GM20431 (cell line): Measurements from ENCODE around the gene ATG16L1.

Source experiments
- in situ Hi-C: fragments of 300-500 bp; cut with MseI, MboI; formaldehyde crosslinking; loops from one replicate; pipeline ENCODE4 v1.15.0; 2020; ENCODE audit warnings: low sequenced_read_pairs; ENCODE audit not compliant: unreplicated experiment

The ATG16L1 gene

GRCh38 chr2:233226511-233227031, 24.9 kb upstream of the ATG16L1 start:
- in situ Hi-C loops, result no loop called here

- in situ Hi-C loops, result no loop called here
Observed at GRCh38 chr2:233227346-233227978, 24.0 kb upstream of the ATG16L1 start.

GRCh38 chr2:233228376-233228775, 23.1 kb upstream of the ATG16L1 start:
- in situ Hi-C loops, result no loop called here

- in situ Hi-C loops, result no loop called here
Observed at GRCh38 chr2:233233618-233234230, 17.7 kb upstream of the ATG16L1 start.

GRCh38 chr2:233234264-233234663, 17.2 kb upstream of the ATG16L1 start:
- in situ Hi-C loops, result no loop called here

GRCh38 chr2:233234996-233235395, 16.5 kb upstream of the ATG16L1 start:
- in situ Hi-C loops, result no loop called here

GRCh38 chr2:233235977-233236376, 15.5 kb upstream of the ATG16L1 start:
- in situ Hi-C loops, result no loop called here

- in situ Hi-C loops, result no loop called here
Observed at GRCh38 chr2:233236820-233237589, 14.5 kb upstream of the ATG16L1 start.

GRCh38 chr2:233240897-233241296, 10.6 kb upstream of the ATG16L1 start:
- in situ Hi-C loops, result no loop called here

- in situ Hi-C loops, result no loop called here
Observed at GRCh38 chr2:233241803-233242202, 9.7 kb upstream of the ATG16L1 start.

- in situ Hi-C loops, result no loop called here
Observed at GRCh38 chr2:233242231-233242927, 9.1 kb upstream of the ATG16L1 start.

- in situ Hi-C loops, result no loop called here
Observed at GRCh38 chr2:233243348-233243747, 8.1 kb upstream of the ATG16L1 start.

GRCh38 chr2:233244818-233245217, 6.7 kb upstream of the ATG16L1 start:
- in situ Hi-C loops, result no loop called here

- in situ Hi-C loops, result no loop called here
Observed at GRCh38 chr2:233245406-233245805, 6.1 kb upstream of the ATG16L1 start.

GRCh38 chr2:233247116-233247515, 4.4 kb upstream of the ATG16L1 start:
- in situ Hi-C loops, result no loop called here

- in situ Hi-C loops, result no loop called here
Observed at GRCh38 chr2:233247744-233248143, 3.7 kb upstream of the ATG16L1 start.

- in situ Hi-C loops, result no loop called here
Observed at GRCh38 chr2:233248999-233249398, 2.5 kb upstream of the ATG16L1 start.

GRCh38 chr2:233250568-233250967, 905 bp upstream of the ATG16L1 start:
- in situ Hi-C loops, result no loop called here

GRCh38 chr2:233250985-233251305, 528 bp upstream of the ATG16L1 start:
- in situ Hi-C loops, result no loop called here

- in situ Hi-C loops, result no loop called here
Observed at GRCh38 chr2:233252227-233252626, 754 bp downstream of the ATG16L1 start.

GRCh38 chr2:233255151-233255550, 3.7 kb downstream of the ATG16L1 start:
- in situ Hi-C loops, result no loop called here
